ENCODE measurements around the gene LYL1. TPM values are rescaled to one million over a fixed set of nuclear protein-coding genes. Genes with fewer than 3 reads are reported as not detected.

LYL1 gene
- total and polyA plus RNA-seq, 2 of the 13 experiments (the other 11 are each of a cell fraction or from before 2014, with no cell fraction given), result 0.75 to 0.92 TPM

- TF ChIP-seq FOXP4 (CRISPR knock-in tag; IDR thresholded peaks at IDR 0.05) (peak; percentile 63), SNAPC2 (CRISPR knock-in tag; IDR thresholded peaks at IDR 0.05) (no peak), ZSCAN29 (CRISPR knock-in tag; conservative IDR thresholded peaks at IDR 0.05) (no peak), HNRNPLL (IDR thresholded peaks at IDR 0.05; ENCODE audit: low read depth, low read length, poor library complexity, severe bottlenecking) (no peak), LCORL (IDR thresholded peaks at IDR 0.05) (no peak), LCORL (CRISPR knock-in tag; IDR thresholded peaks at IDR 0.05) (peak; percentile 90), ZNF343 (CRISPR knock-in tag; IDR thresholded peaks at IDR 0.05) (no peak), ATM (IDR thresholded peaks at IDR 0.05; ENCODE audit: borderline replicate concordance) (no peak), ZNF687 (CRISPR knock-in tag; IDR thresholded peaks at IDR 0.05) (peak; percentile 93), AGO2 (optimal IDR thresholded peaks at IDR 0.05; ENCODE audit: low read depth, low read length) (no peak), THRA (CRISPR knock-in tag; IDR thresholded peaks at IDR 0.05; ENCODE audit: borderline replicate concordance) (peak; percentile 100), POGZ (CRISPR knock-in tag; IDR thresholded peaks at IDR 0.05) (0 out of 2 replicates have a peak, but pooled peaks have one; percentile 11), IKZF4 (CRISPR knock-in tag; IDR thresholded peaks at IDR 0.05; ENCODE audit: borderline replicate concordance, low read depth, not compliant biosample characterization) (no peak), TCF7 (IDR thresholded peaks at IDR 0.05; ENCODE audit: low read depth) (0 out of 2 replicates have a peak, but pooled peaks have one; percentile 17), NONO (IDR thresholded peaks at IDR 0.05) (no peak), NONO (CRISPR knock-in tag; conservative IDR thresholded peaks at IDR 0.05) (peak; percentile 68), ZNF615 (CRISPR knock-in tag; IDR thresholded peaks at IDR 0.05; ENCODE audit: borderline replicate concordance) (no peak), ZBTB7B (CRISPR knock-in tag; IDR thresholded peaks at IDR 0.05) (peak; percentile 77), ZNF513 (CRISPR knock-in tag; conservative IDR thresholded peaks at IDR 0.05) (no peak), HDAC1 (CRISPR knock-in tag; IDR thresholded peaks at IDR 0.05) (peak; percentile 67; the same call in 1 of the 2 replicates), TEAD3 (CRISPR knock-in tag; optimal IDR thresholded peaks at IDR 0.05; ENCODE audit: borderline replicate concordance) (peak; percentile 53)
Measured at GRCh38 chr19:13060233-13060963, 42.3 kb downstream of the LYL1 start (continued).
